Vagina (tissue), 2 donors: Measurements from ENCODE around the gene MLF2.

ENCODE experiments used
- CTCF ChIP-seq, 3 experiments: fragments of 450-650 bp in 2 of 3; fragments of 200-600 bp in 1 of 3; sonication (generic) in 1 of 3; IDR thresholded peaks; one replicate each; pipeline ENCODE4 v1.5.1; 2017 to 2019; ENCODE audit warnings: antibody characterized with exemption in 3 of 3, mild to moderate bottlenecking in 2 of 3, moderate library complexity in 2 of 3
- POLR2A ChIP-seq, 2 donors: fragments of 450-650 bp; IDR thresholded peaks; one replicate each; pipeline ENCODE4 v1.6.1; 2017; ENCODE audit warnings: antibody characterized with exemption in 2 of 2, mild to moderate bottlenecking in 2 of 2, moderate library complexity in 2 of 2
- POLR2AphosphoS5 ChIP-seq, 2 donors: sonication (generic); formaldehyde crosslinking; IDR thresholded peaks; one replicate each; pipeline ENCODE4 v1.9.0; 2017; ENCODE audit warnings: antibody characterized with exemption in 2 of 2, mild to moderate bottlenecking in 2 of 2, low read depth in 1 of 2; ENCODE audit not compliant: insufficient read depth in 1 of 2

- TF ChIP-seq CTCF (IDR thresholded peaks at IDR 0.05): no peak
- no peak for TF ChIP-seq POLR2A (IDR thresholded peaks at IDR 0.05)
- no peak for TF ChIP-seq POLR2AphosphoS5 (IDR thresholded peaks at IDR 0.05; ENCODE audit: insufficient read depth in 1 of 2, low read depth in 1 of 2)
These were observed 12.2 kb upstream of the MLF2 start for GRCh38 chr12:6765048-6765633.
